Measurements from ENCODE around the gene EARS2.

- TF ChIP-seq EZH2 (IDR thresholded peaks at IDR 0.05; ENCODE audit: borderline replicate concordance, low read depth, low read length, poor library complexity, severe bottlenecking) (no peak), CTCF (conservative IDR thresholded peaks at IDR 0.05; ENCODE audit: low read depth, low read length) (no peak)
Observed at GRCh38 chr16:23482778-23483177, 74.4 kb downstream of the EARS2 start.
